Measurements from ENCODE around the gene NHSL2.

- no peak for TF ChIP-seq CTCF (IDR thresholded peaks at IDR 0.05)
- no peak for TF ChIP-seq EP300 (IDR thresholded peaks at IDR 0.05)
These were observed 269.9 kb downstream of the NHSL2 start for GRCh38 chrX:72180539-72180938.
